Kidney (tissue), 14 donors: ENCODE measurements around the gene MEI1. TPM values are rescaled to one million over a fixed set of nuclear protein-coding genes. Genes with fewer than 3 reads are reported as not detected.

Experiments used
- DNase-seq, 5 donors: peaks; one replicate each; pipeline ENCODE4 v3.0.0-alpha.2; 2013 to 2020
- FAIRE-seq: peaks from 2 replicates; lab custom pipeline; 2012; peaks lifted over from hg19 to GRCh38; lab: Jason Lieb, UNC
- H3K27ac ChIP-seq, 2 donors: one replicate each; pipeline ENCODE4 v1.7.0; 2013; ENCODE audit warnings: low read depth in 2 of 2, low read length in 2 of 2, inconsistent platforms in 1 of 2
- H3K27me3 ChIP-seq: one replicate; pipeline ENCODE4 v1.7.1; 2013; ENCODE audit warnings: low read length, inconsistent platforms; ENCODE audit not compliant: control insufficient read depth, insufficient read depth
- H3K36me3 ChIP-seq, 3 donors: one replicate each; pipeline versions ENCODE4 v1.7.0 to v1.7.1; 2013; ENCODE audit warnings: low read length in 3 of 3, control low read depth in 1 of 3, inconsistent platforms in 1 of 3; ENCODE audit not compliant: insufficient read depth in 3 of 3, control insufficient read depth in 2 of 3
- H3K4me1 ChIP-seq, 3 donors: one replicate each; pipeline versions ENCODE4 v1.7.0 to v1.7.1; 2013; ENCODE audit warnings: low read length in 3 of 3, inconsistent platforms in 1 of 3, low read depth in 1 of 3; ENCODE audit not compliant: control insufficient read depth in 2 of 3, insufficient read depth in 2 of 3
- H3K4me3 ChIP-seq, 3 donors: one replicate each; pipeline versions ENCODE4 v1.7.0 to v1.8.1; 2013; ENCODE audit warnings: low read length in 3 of 3, control low read depth in 1 of 3, inconsistent platforms in 1 of 3
- H3K9ac ChIP-seq, 3 donors: one replicate each; pipeline versions ENCODE4 v1.7.0 to v1.7.1; 2013; ENCODE audit warnings: low read length in 3 of 3, control low read depth in 1 of 3, inconsistent platforms in 1 of 3
- H3K9me3 ChIP-seq, 3 donors: one replicate each; pipeline versions ENCODE4 v1.7.0 to v1.7.1; 2013; ENCODE audit warnings: low read length in 3 of 3, control low read depth in 1 of 3, inconsistent platforms in 1 of 3; ENCODE audit not compliant: control insufficient read depth in 2 of 3, insufficient read depth in 1 of 3
- CTCF ChIP-seq: IDR thresholded peaks from 3 replicates; pipeline ENCODE4 v1.5.1; 2012; ENCODE audit warnings: mild to moderate bottlenecking, moderate library complexity, borderline replicate concordance; ENCODE audit not compliant: insufficient read depth; ENCODE audit errors: extremely low read depth
- intact Hi-C: fragments of 100-400 bp; cut with DNase I; formaldehyde crosslinking; loops from one replicate; pipeline ENCODE4 v1.11.1; 2022
- polyA plus RNA-seq: library from polyadenylated mRNA; stranded (reverse); fragments of 350-450 nt; fragmentation: Illumina TruSeq; extraction: RNeasy Lipid Tissue Mini Kit (QIAGEN cat#74804); gene quantifications from one replicate; pipeline ENCODE4 v1.2.3, GENCODE V29; 2014; ENCODE audit warnings: low read depth, low replicate concordance; ENCODE audit not compliant: insufficient read depth
- total RNA-seq: library from RNA; stranded (reverse); fragmentation: NEBNext Ultra II Directional; extraction: Animal tissue kit (Norgen Biotek cat#: 25700); gene quantifications from one replicate; pipeline ENCODE4 v1.2.1, GENCODE V29; 2021
- donor health status: control.
- donor health status: control.
- donor health status: control.
- donor health status: control.
- donor health status: control.
- donor health status: DM: yes; HTN: yes; CAD: no.
- donor health status: Normal renal cell carcinoma (clear cell type).

Gene MEI1
- total and polyA plus RNA-seq, 2 donors from 2014 or later, result 2.4 to 14.6 TPM

- intact Hi-C loops, result no loop called here
- Histone ChIP-seq H3K27me3 (no peaks in the 10 kb centered on the region), H3K27ac (peak within 1 kb of the TSS; percentile 91 to 93), H3K9me3 (no peaks in the 10 kb centered on the region), H3K9ac (peak within 1 kb of the TSS; percentile 76 to 89 (median 81)), H3K4me3 (peak within 1 kb of the TSS; percentile 79 to 91 (median 82)), H3K36me3 (no peaks in the 10 kb centered on the region), H3K4me1 (peaks cover 0 to 17% (median 7%) of the 10 kb centered on the region in 3 donors)
- no peak for TF ChIP-seq CTCF
- FAIRE-seq (no peak), DNase-seq (peak; percentile 94 to 97 (median 95))
Observed at GRCh38 chr22:41800348-41801146, 101.2 kb downstream of the MEI1 start, which contains the start of gene CCDC134. Gene CCDC134, plus strand, starts transcription at chr22:41800679. Its CDS starts 8,212 bp downstream, at chr22:41808891.

- no peaks in the 10 kb centered on the region for H3K27me3 ChIP-seq
- no peaks in the 10 kb centered on the region for H3K36me3 ChIP-seq
- peak overlapping the region; percentile 76 to 89 (median 81) for H3K9ac ChIP-seq
- no peak for FAIRE-seq
- intact Hi-C loops, result no loop called here
- DNase-seq, result peak in 1 of 5 donors; percentile 0
- no peaks in the 10 kb centered on the region for H3K9me3 ChIP-seq
- H3K4me1 ChIP-seq, result peaks cover 0 to 17% (median 7%) of the 10 kb centered on the region in 3 donors
- H3K4me3 ChIP-seq, result peak overlapping the region; percentile 79 to 91 (median 82)
- TF ChIP-seq CTCF, result no peak
- H3K27ac ChIP-seq, result peak overlapping the region; percentile 62 to 93
Observed at GRCh38 chr22:41801147-41801819, 102.0 kb downstream of the MEI1 start.

- Histone ChIP-seq H3K9ac (peak overlapping the region in 1 of 3 donors; percentile 89), H3K9me3 (no peaks in the 10 kb centered on the region), H3K36me3 (no peaks in the 10 kb centered on the region), H3K27me3 (no peaks in the 10 kb centered on the region), H3K4me1 (peaks cover 0 to 17% (median 7%) of the 10 kb centered on the region in 3 donors), H3K4me3 (peak overlapping the region in 2 of 3 donors; percentile 82 to 91), H3K27ac (no peak overlapping the region)
- no peak for DNase-seq
- intact Hi-C loops, result no loop called here
- no peak for FAIRE-seq
- no peak for TF ChIP-seq CTCF
Observed at GRCh38 chr22:41801886-41802285, 102.6 kb downstream of the MEI1 start.
